MM.1S (cell line): Measurements from ENCODE around the gene FOXN1.

Experiments
- DNase-seq: peaks from one replicate; pipeline ENCODE4 v3.0.0-alpha.2; 2015
- H2AFZ ChIP-seq: fragments of 300-600 bp; sonication (generic); 2 replicates; pipeline ENCODE4 v1.6.0; 2016; ENCODE audit warnings: antibody characterized with exemption, low read length
- H3F3A ChIP-seq: fragments of 300-600 bp; sonication (generic); 2 replicates; pipeline ENCODE4 v1.6.1; 2016; ENCODE audit warnings: mild to moderate bottlenecking, antibody characterized with exemption, low read length, moderate library complexity, mixed read lengths; ENCODE audit not compliant: insufficient read depth
- H3K27ac ChIP-seq: fragments of 300-600 bp; sonication (generic); 2 replicates; pipeline ENCODE4 v1.5.1; 2016; ENCODE audit warnings: mild to moderate bottlenecking, low read length
- H3K27me3 ChIP-seq: fragments of 300-600 bp; sonication (generic); replicated peaks from 2 replicates; pipeline ENCODE4 v1.6.0; 2016; ENCODE audit warnings: low read length; ENCODE audit not compliant: insufficient read depth
- H3K36me3 ChIP-seq: fragments of 300-600 bp; sonication (generic); replicated peaks from 2 replicates; pipeline ENCODE4 v1.6.1; 2016; ENCODE audit warnings: mild to moderate bottlenecking, low read length, mixed read lengths; ENCODE audit not compliant: insufficient read depth
- H3K4me1 ChIP-seq: fragments of 300-600 bp; sonication (generic); 2 replicates; pipeline ENCODE4 v1.6.1; 2016; ENCODE audit warnings: low read length, mixed read lengths
- H3K4me2 ChIP-seq: fragments of 300-600 bp; sonication (generic); 2 replicates; pipeline ENCODE4 v1.6.0; 2016; ENCODE audit warnings: low read depth, low read length
- H3K4me3 ChIP-seq: fragments of 300-600 bp; sonication (generic); 2 replicates; pipeline ENCODE4 v1.5.1; 2016; ENCODE audit warnings: low read length, mixed read lengths
- H3K79me2 ChIP-seq: fragments of 300-600 bp; sonication (generic); 2 replicates; pipeline ENCODE4 v1.6.1; 2016; ENCODE audit warnings: mixed run types, low read length, mixed read lengths
- H3K9ac ChIP-seq: fragments of 300-600 bp; sonication (generic); 2 replicates; pipeline ENCODE4 v1.6.1; 2016; ENCODE audit warnings: low read length, mixed read lengths
- H3K9me2 ChIP-seq: fragments of 300-600 bp; sonication (generic); replicated peaks from 2 replicates; pipeline ENCODE4 v1.6.1; 2016; ENCODE audit warnings: mild to moderate bottlenecking, low read length, mixed read lengths; ENCODE audit not compliant: insufficient read depth
- H3K9me3 ChIP-seq: fragments of 300-600 bp; sonication (generic); replicated peaks from 2 replicates; pipeline ENCODE4 v1.6.1; 2016; ENCODE audit warnings: mild to moderate bottlenecking, low read length, mixed read lengths; ENCODE audit not compliant: insufficient read depth
- H4K20me1 ChIP-seq: fragments of 300-600 bp; sonication (generic); 2 replicates; pipeline ENCODE4 v1.6.1; 2016; ENCODE audit warnings: mild to moderate bottlenecking, low read length, moderate library complexity, mixed read lengths; ENCODE audit not compliant: insufficient read depth
- CTCF ChIP-seq: fragments of 300-600 bp; sonication (generic); IDR thresholded peaks from 2 replicates; pipeline ENCODE4 v1.5.1; 2016; ENCODE audit warnings: antibody characterized with exemption, low read length, mixed read lengths
- EZH2 ChIP-seq: fragments of 300-600 bp; sonication (generic); optimal IDR thresholded peaks from 2 replicates; pipeline ENCODE3; 2017; ENCODE audit warnings: low read depth, mild to moderate bottlenecking, antibody characterized with exemption, low read length, mixed read lengths
- EZH2phosphoT487 ChIP-seq: fragments of 300-600 bp; sonication (generic); IDR thresholded peaks from 2 replicates; pipeline ENCODE4 v1.6.1; 2018; ENCODE audit warnings: antibody characterized with exemption, low read length

FOXN1 gene

GRCh38 chr17:28532050-28532960, 26.2 kb downstream of the FOXN1 start:
- peaks cover 1% of the 10 kb centered on the region; the same call in 1 of the 2 replicates for H3K4me1 ChIP-seq
- H4K20me1 ChIP-seq, result no peaks in the 10 kb centered on the region
- no peaks in the 10 kb centered on the region for H3K79me2 ChIP-seq
- H3K9me2 ChIP-seq, result no peaks in the 10 kb centered on the region
- no peaks in the 10 kb centered on the region for H3F3A ChIP-seq
- no peak overlapping the region for H2AFZ ChIP-seq
- H3K9me3 ChIP-seq, result no peaks in the 10 kb centered on the region
- DNase-seq, result no peak
- H3K27me3 ChIP-seq, result peaks cover 97% of the 10 kb centered on the region
- H3K4me2 ChIP-seq, result no peak overlapping the region
- H3K36me3 ChIP-seq, result no peaks in the 10 kb centered on the region
- no peak for TF ChIP-seq EZH2phosphoT487
- TF ChIP-seq EZH2, result no peak
- TF ChIP-seq CTCF, result no peak
- no peak overlapping the region for H3K27ac ChIP-seq
- H3K9ac ChIP-seq, result no peak overlapping the region
- no peak overlapping the region for H3K4me3 ChIP-seq

GRCh38 chr17:28533091-28533807, 27.1 kb downstream of the FOXN1 start:
- Histone ChIP-seq H3K9me2 (no peaks in the 10 kb centered on the region), H3K36me3 (no peaks in the 10 kb centered on the region), H3F3A (0 out of 2 replicates have a peak, but pooled peaks cover 5% of the 10 kb centered on the region), H3K9me3 (no peaks in the 10 kb centered on the region), H2AFZ (no peak overlapping the region), H3K4me3 (no peak overlapping the region), H3K9ac (no peak overlapping the region), H3K79me2 (no peaks in the 10 kb centered on the region), H3K4me2 (no peak overlapping the region), H4K20me1 (no peaks in the 10 kb centered on the region), H3K27ac (no peak overlapping the region), H3K4me1 (peaks cover 11% of the 10 kb centered on the region), H3K27me3 (peaks cover 99% of the 10 kb centered on the region)
- DNase-seq, result no peak
- TF ChIP-seq EZH2phosphoT487 (no peak), EZH2 (no peak), CTCF (no peak)

- no peaks in the 10 kb centered on the region for H3K36me3 ChIP-seq
Measured at GRCh38 chr17:28534740-28535375, 28.7 kb downstream of the FOXN1 start.

More at GRCh38 chr17:28534740-28535375, 28.7 kb downstream of the FOXN1 start:
- Histone ChIP-seq H3K9me2 (no peaks in the 10 kb centered on the region), H3K27me3 (peaks cover 97% of the 10 kb centered on the region), H3K4me2 (no peak overlapping the region), H3K27ac (no peak overlapping the region), H3K4me3 (no peak overlapping the region), H3K79me2 (no peaks in the 10 kb centered on the region), H3K9me3 (no peaks in the 10 kb centered on the region), H3K9ac (no peak overlapping the region), H3K4me1 (peaks cover 21% of the 10 kb centered on the region), H2AFZ (no peak overlapping the region), H3F3A (0 out of 2 replicates have a peak, but pooled peaks cover 7% of the 10 kb centered on the region), H4K20me1 (0 out of 2 replicates have a peak, but pooled peaks cover 2% of the 10 kb centered on the region)
- TF ChIP-seq EZH2phosphoT487 (no peak), EZH2 (no peak), CTCF (no peak)
- DNase-seq, result no peak
